GM12873 (cell line): ENCODE measurements around the gene ARID4B.

Experiments
- CTCF ChIP-seq: IDR thresholded peaks from 2 replicates; pipeline ENCODE4 v1.5.1; 2012; ENCODE audit warnings: low read depth, mild to moderate bottlenecking, moderate library complexity, low read length, control low read depth; ENCODE audit not compliant: insufficient read depth; ENCODE audit errors: missing control alignments

Gene ARID4B

GRCh38 chr1:235145639-235146038 is 182.3 kb downstream of the ARID4B start:
- no peak for TF ChIP-seq CTCF

- no peak for TF ChIP-seq CTCF
Observed at GRCh38 chr1:235142991-235143390, 185.0 kb downstream of the ARID4B start.

GRCh38 chr1:235139315-235139714 is 188.7 kb downstream of the ARID4B start:
- no peak for TF ChIP-seq CTCF

GRCh38 chr1:235138821-235139220 is 189.2 kb downstream of the ARID4B start:
- TF ChIP-seq CTCF, result no peak

- no peak for TF ChIP-seq CTCF
Observed at GRCh38 chr1:235136111-235136510, 191.9 kb downstream of the ARID4B start.

- TF ChIP-seq CTCF, result no peak
Observed at GRCh38 chr1:235134171-235134570, 193.8 kb downstream of the ARID4B start.

- no peak for TF ChIP-seq CTCF
Observed at GRCh38 chr1:235133086-235133485, 194.9 kb downstream of the ARID4B start.
